ENCODE results near the gene OLFML3. TPM values are rescaled to one million over a fixed set of nuclear protein-coding genes. Genes with fewer than 3 reads are reported as not detected.

The OLFML3 gene
- total and polyA plus RNA-seq, 2 of the 13 experiments (the other 11 are each of a cell fraction or from before 2014, with no cell fraction given), result 2.0 to 5.1 TPM

GRCh38 chr1:114008480-114008941, 29.2 kb downstream of the OLFML3 start:
- intact Hi-C loops (cut with micrococcal nuclease; ENCODE audit: unreplicated experiment), result no loop called here
- H3K36me3 ChIP-seq (replicated peaks in 1 of 2; ENCODE audit: control insufficient read depth in 1 of 2, insufficient read depth in 2 of 2, low read length in 2 of 2), result no peaks in the 10 kb centered on the region
- POLR2A ChIA-PET, result no interaction called here
- in situ Hi-C loops (cut with HindIII; ENCODE audit: extremely low pct_ligation_motif_present, low pct_unique_long_range_greater_than_20kb), result no loop called here
- no peaks in the 10 kb centered on the region for H4K20me1 ChIP-seq (ENCODE audit: insufficient read depth, low read length)
- no peak overlapping the region for H2AFZ ChIP-seq (ENCODE audit: low read length)
- no peak overlapping the region for H3K4me2 ChIP-seq (ENCODE audit: low read depth, low read length)
- WGBS (ENCODE audit: low lambda C conversion rate), result 39% methylated on average over 2 of the region's 2 CpGs
- no peaks in the 10 kb centered on the region for H3K9me3 ChIP-seq (ENCODE audit: low read length)
- DNase-seq (ENCODE audit: low spot score) (no peak), FAIRE-seq (no peak), ATAC-seq (no peak)
- peaks cover 0 to 5% of the 10 kb centered on the region in 2 experiments; a peak in 1 of 5 replicates for H3K27me3 ChIP-seq (ENCODE audit: control insufficient read depth in 1 of 2, insufficient read depth in 2 of 2, low read length in 2 of 2)
- CTCF ChIA-PET (ENCODE audit: low intra/inter-chr PET ratio, low total read pairs), result no interaction called here
- no TSS peak for BruUV-seq (replicated peaks)
- H3K79me2 ChIP-seq (ENCODE audit: insufficient read depth, low read length), result no peaks in the 10 kb centered on the region
- no peak overlapping the region for H3K27ac ChIP-seq (ENCODE audit: extremely low read length, insufficient read depth, low read length)
- 0 out of 2 replicates have a peak, but pooled peaks cover 5% of the 10 kb centered on the region for H3K4me1 ChIP-seq (ENCODE audit: insufficient read depth, low read length)
- no peak overlapping the region for H3K4me3 ChIP-seq (replicated peaks in 1 of 3; ENCODE audit: insufficient read depth in 1 of 3, low read depth in 2 of 3, low read length in 3 of 3)
- TF ChIP-seq, protein P1, sequence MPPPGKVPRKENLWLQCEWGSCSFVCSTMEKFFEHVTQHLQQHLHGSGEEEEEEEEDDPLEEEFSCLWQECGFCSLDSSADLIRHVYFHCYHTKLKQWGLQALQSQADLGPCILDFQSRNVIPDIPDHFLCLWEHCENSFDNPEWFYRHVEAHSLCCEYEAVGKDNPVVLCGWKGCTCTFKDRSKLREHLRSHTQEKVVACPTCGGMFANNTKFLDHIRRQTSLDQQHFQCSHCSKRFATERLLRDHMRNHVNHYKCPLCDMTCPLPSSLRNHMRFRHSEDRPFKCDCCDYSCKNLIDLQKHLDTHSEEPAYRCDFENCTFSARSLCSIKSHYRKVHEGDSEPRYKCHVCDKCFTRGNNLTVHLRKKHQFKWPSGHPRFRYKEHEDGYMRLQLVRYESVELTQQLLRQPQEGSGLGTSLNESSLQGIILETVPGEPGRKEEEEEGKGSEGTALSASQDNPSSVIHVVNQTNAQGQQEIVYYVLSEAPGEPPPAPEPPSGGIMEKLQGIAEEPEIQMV (CRISPR knock-in tag; IDR thresholded peaks at IDR 0.05; ENCODE audit: low read depth), result no peak
- TF ChIP-seq, protein P2, sequence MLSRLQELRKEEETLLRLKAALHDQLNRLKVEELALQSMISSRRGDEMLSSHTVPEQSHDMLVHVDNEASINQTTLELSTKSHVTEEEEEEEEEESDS (CRISPR knock-in tag; IDR thresholded peaks at IDR 0.05; ENCODE audit: borderline replicate concordance), result no peak
- TF ChIP-seq, protein P3, sequence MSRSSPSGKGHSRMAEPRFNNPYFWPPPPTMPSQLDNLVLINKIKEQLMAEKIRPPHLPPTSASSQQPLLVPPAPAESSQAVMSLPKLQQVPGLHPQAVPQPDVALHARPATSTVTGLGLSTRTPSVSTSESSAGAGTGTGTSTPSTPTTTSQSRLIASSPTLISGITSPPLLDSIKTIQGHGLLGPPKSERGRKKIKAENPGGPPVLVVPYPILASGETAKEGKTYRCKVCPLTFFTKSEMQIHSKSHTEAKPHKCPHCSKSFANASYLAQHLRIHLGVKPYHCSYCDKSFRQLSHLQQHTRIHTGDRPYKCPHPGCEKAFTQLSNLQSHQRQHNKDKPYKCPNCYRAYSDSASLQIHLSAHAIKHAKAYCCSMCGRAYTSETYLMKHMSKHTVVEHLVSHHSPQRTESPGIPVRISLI (CRISPR knock-in tag; IDR thresholded peaks at IDR 0.05; ENCODE audit: borderline replicate concordance), result no peak
- TF ChIP-seq NR2F2 (IDR thresholded peaks at IDR 0.05; ENCODE audit: borderline replicate concordance, low read depth), result no peak
- TF ChIP-seq MAFF (IDR thresholded peaks at IDR 0.05; ENCODE audit: low read depth, low read length), result no peak
- no peak for TF ChIP-seq SNAI1 (CRISPR knock-in tag; IDR thresholded peaks at IDR 0.05; ENCODE audit: borderline replicate concordance)
- TF ChIP-seq, protein P4, sequence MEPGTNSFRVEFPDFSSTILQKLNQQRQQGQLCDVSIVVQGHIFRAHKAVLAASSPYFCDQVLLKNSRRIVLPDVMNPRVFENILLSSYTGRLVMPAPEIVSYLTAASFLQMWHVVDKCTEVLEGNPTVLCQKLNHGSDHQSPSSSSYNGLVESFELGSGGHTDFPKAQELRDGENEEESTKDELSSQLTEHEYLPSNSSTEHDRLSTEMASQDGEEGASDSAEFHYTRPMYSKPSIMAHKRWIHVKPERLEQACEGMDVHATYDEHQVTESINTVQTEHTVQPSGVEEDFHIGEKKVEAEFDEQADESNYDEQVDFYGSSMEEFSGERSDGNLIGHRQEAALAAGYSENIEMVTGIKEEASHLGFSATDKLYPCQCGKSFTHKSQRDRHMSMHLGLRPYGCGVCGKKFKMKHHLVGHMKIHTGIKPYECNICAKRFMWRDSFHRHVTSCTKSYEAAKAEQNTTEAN (CRISPR knock-in tag; conservative IDR thresholded peaks at IDR 0.05), result no peak
- no peak for TF ChIP-seq ZBTB26 (CRISPR knock-in tag; IDR thresholded peaks at IDR 0.05; ENCODE audit: borderline replicate concordance)
- no peak for TF ChIP-seq ZNF33A (CRISPR knock-in tag; IDR thresholded peaks at IDR 0.05; ENCODE audit: borderline replicate concordance)
- no peak for TF ChIP-seq HNRNPUL1 (IDR thresholded peaks at IDR 0.05; ENCODE audit: low read depth, low read length)
- no peak for TF ChIP-seq ZNF652 (CRISPR knock-in tag; IDR thresholded peaks at IDR 0.05; ENCODE audit: borderline replicate concordance, low read depth)
- TF ChIP-seq NCOA5 (CRISPR knock-in tag; IDR thresholded peaks at IDR 0.05), result no peak
- no peak for TF ChIP-seq CEBPG (CRISPR knock-in tag; IDR thresholded peaks at IDR 0.05)
- TF ChIP-seq GMEB2 (CRISPR knock-in tag; IDR thresholded peaks at IDR 0.05; ENCODE audit: low read depth), result no peak
- TF ChIP-seq KLF15 (CRISPR knock-in tag; IDR thresholded peaks at IDR 0.05; ENCODE audit: borderline replicate concordance), result no peak
- no peak for TF ChIP-seq GABPB1 (CRISPR knock-in tag; IDR thresholded peaks at IDR 0.05)
- TF ChIP-seq ZFAT (CRISPR knock-in tag; conservative IDR thresholded peaks at IDR 0.05), result no peak
- no peak for TF ChIP-seq BHLHE40 (IDR thresholded peaks at IDR 0.05; ENCODE audit: low read length)
- H3K9ac ChIP-seq (ENCODE audit: insufficient read depth, low read depth, low read length), result no peak overlapping the region

Measured in HepG2 (cell line).